NCI-H1694 (cell line): ENCODE measurements around the gene TRAK1.

Experiments used
- DNase-seq: peaks from one replicate; lab custom pipeline; 2025; lab: John Stamatoyannopoulos, UW

Gene TRAK1

DNA sequence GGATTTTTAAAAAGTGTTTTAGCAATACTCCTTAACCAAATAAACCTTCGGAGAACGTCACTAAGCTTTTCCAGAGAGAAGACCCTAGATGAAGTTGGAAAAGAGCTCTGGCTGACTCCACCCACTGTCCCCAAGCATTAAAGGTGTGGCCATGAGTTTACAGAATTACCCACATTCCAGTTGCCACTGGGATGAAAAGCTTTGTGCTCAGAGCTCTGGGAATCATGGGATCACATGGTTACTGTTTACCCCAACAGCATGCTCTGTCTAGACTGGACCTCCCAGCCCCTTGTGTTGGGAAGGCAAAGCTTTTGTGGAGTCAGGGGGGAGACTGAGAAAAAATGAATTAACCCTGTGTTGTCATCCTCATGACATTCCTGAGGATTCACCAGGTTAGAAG lies 119.6 kb downstream of the TRAK1 start:
- DNase-seq, result no peak

DNA sequence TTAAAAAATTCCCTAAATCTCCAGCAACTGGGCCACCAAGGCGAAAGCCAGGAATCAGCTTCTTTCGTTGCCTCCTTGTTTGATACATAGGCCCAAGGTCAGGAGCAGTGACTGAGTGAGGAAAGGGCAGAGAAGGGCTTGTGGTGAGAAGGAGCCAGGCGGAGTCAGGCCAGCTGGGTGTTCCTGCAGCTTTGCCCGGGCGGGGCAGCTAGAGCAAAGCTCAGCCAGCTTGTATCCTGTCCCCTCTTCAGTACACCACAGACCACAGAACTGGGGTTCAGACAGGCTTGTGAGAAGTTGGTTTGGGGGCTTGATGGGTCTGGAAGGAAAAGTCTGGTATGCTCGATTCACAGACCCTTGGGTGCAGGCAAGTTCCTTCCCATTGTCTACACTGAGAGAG lies 122.3 kb downstream of the TRAK1 start:
- DNase-seq, result no peak

GRCh38 chr3:42214064-42214463 lies 122.9 kb downstream of the TRAK1 start:
- DNase-seq, result no peak

- no peak for DNase-seq
Measured at GRCh38 chr3:42214565-42215283, 123.6 kb downstream of the TRAK1 start.

- no peak for DNase-seq
Measured at GRCh38 chr3:42216302-42216701, 125.1 kb downstream of the TRAK1 start.

DNA sequence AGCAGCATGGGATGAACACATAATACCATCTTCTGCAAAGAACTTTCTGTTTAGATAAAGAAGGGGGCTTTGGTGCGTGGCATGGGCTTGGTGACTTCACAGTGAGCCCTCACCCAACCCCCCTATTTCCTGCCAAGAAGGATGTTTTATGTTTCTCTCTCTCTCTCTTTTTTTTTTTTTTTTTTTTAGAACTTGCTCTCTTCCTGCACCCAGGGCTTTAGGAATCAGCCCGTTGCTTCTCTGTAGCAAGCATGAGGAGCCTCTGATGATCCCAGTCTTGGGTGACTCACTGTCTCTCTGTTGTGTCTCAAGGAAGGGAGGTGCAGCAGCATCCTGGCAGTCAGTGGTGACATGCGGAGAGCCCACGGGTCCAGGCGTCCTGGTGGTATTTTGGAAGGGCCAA lies 125.8 kb downstream of the TRAK1 start:
- DNase-seq, result no peak

GRCh38 chr3:42220436-42221121 lies 129.4 kb downstream of the TRAK1 start:
- no peak for DNase-seq

DNA sequence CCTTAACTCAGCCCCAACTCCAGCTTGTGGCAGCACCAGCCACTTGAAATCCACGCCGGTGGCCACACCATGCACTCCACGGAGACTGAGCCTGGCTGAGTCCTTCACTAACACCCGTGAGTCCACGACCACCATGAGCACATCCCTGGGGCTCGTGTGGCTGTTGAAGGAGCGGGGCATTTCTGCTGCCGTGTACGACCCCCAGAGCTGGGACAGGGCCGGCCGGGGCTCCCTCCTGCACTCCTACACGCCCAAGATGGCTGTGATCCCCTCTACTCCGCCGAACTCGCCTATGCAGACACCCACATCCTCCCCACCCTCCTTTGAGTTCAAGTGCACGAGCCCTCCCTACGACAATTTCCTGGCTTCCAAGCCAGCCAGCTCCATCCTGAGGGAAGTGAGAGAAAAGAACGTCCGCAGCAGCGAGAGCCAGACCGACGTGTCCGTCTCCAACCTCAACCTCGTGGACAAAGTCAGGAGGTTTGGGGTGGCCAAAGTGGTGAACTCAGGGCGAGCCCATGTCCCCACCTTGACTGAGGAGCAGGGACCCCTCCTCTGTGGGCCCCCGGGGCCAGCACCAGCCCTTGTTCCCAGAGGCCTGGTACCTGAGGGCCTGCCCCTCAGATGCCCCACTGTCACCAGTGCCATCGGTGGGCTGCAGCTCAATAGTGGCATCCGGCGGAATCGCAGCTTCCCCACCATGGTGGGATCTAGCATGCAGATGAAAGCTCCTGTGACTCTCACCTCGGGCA lies 132.0 kb downstream of the TRAK1 start:
- no peak for DNase-seq

DNA sequence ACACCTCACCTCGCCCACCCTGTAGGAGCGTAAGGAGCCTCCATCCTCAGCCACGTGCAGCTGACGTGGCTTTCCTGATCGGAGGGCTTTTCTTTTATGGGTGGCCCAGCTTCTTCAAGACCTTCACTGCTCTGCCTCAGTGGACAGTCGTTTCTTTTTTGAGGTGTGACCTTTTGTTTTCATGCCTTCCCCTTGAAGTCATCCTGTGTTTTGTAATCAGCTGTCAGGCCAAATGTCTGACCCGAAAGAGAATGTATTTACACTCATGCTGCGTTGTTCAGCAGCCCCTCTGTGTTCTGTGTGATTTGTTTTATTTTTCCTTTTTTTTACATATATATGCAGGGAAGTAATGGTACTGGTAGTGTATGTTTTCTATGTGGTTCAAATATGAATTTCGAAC lies 133.0 kb downstream of the TRAK1 start:
- DNase-seq, result no peak

GRCh38 chr3:42224658-42225421 lies 133.7 kb downstream of the TRAK1 start:
- no peak for DNase-seq

DNA sequence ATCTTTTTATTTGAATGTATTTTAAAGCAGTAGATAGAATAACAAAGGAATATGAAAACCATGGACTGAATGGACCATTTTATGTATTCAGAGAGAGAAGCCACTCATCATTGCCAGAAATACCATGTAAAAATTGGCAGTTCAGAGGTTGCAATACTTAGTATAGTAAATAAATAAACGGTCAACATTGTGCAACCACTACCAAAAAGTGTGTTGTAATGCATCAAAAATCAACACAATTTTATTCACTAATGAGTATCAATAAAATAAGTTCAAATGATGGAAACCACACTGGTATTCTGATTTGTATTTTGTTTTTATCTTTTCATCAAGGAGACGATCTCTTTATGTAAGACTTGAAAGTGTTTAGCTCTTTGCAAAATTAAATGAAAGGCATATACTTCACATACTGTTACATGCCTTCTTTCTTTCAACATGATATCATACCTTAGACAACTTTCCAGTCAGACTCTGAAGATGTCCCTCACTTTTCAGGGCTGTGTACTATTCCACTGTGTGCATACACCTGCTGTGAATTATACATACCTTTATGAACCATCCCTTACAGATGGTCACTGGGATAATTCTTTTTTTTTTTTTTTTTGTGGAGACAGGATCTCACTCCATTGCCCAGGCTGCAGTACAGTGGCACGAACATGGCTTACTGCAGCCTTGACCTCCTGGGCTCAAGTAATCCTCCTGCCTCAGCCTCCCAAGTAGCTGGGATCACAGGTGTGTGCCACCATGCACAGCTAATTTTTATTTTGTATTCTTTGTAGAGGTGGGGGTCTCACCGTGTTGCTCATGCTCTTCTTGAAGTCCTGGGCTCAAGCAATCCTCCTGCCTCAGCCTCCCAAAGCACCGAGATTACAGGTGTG lies 134.6 kb downstream of the TRAK1 start:
- DNase-seq, result no peak

DNA sequence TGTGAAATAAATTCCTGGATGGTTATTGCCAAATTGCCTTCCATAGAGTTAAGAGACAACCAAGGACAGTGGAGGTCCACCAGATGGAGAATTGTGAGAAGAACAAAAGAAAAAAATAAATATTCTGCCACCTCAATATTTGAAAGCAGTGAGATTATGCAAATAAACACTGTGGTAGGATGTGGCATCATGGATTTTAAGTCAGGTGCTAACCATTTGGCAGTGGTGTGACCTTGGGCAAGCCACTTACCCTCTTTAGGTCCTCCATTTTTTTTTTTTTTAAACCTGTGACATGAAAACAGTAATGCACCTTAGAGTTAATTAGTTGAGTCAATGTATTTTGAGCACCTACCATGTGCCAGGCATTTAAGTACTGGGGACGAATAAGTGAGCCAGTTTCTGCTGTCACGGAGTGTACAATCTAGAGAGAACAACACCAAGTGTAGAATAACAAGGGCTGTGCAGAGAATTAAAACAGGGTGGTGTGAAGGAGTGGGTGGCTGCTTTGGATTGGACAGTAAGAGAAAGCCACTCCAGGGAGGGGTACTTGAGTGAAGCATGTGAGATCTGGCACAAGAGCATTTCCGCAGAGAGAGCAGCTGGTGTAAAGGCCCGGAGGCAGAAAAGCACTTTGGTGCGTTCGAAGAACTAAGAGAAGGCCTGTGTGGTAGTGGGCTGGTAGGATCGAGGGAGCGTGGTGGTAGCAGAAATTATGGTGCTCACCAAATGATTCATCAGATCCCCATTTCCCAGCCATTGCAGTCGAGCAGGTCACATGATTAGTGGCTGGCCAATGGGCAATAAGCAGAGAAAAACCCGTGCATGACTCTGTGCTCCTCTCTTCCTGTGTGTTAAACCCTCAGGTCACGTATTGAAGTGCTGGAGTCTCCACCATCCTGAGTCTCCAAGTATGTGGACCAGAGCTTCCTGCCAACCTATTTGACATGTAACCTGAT lies 135.6 kb downstream of the TRAK1 start:
- DNase-seq, result no peak

DNA sequence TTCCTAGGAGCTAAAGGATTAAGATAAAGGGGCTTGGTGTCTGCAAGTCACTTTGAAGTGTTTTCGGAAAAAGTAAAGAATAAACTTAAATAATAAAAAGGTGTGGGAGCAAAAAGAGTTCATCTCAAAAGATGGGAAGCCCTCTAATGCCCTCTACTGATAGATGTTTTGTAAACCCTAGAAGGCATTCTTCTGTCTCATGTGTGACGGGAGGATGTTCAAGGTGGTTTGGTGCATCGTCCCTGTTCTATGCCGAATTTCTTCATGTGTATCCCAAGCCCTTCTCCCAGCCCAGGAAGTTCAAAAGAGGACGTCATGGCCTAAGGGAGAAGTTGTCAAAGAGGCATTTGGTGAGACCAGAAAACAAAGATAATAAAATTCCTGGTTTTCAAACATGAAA lies 137.6 kb downstream of the TRAK1 start:
- DNase-seq, result no peak

GRCh38 chr3:42229266-42229941 lies 138.2 kb downstream of the TRAK1 start:
- no peak for DNase-seq

DNA sequence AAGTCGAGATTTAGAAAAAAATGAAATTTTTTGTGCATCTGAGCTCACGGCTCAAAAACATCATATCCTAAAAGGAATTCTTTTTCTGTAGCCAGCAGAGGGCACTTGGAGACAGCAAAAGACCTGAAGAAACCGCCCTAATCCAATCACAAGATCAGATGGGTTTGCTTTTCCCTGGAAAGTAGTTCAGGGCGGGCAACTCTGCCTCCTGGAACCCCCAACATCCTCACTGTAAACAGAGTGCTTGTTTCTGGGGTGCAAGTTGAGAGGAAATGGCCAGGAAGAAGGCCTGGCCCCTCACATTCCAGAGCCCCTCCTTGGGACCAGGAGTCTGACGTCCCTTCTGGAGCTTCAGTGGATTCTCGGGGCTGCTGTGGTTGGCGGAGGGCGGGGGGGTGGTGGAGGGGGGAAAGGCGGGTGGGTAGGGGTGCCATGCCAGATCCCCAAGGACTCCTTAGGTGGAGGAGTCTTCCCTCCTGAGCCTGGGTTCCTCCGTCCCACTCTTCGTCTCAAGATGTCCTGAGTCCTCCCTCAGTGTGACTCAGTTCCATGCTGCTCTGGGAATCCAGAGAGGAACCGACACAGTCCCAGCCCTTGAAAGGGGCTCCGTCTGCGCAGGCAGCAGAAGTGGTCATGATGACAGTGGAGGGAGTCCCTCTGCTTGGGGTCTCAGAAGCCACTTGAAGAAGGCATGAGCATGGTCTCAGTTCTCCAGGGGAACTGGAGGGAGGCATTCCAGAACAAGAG lies 139.0 kb downstream of the TRAK1 start:
- no peak for DNase-seq

DNA sequence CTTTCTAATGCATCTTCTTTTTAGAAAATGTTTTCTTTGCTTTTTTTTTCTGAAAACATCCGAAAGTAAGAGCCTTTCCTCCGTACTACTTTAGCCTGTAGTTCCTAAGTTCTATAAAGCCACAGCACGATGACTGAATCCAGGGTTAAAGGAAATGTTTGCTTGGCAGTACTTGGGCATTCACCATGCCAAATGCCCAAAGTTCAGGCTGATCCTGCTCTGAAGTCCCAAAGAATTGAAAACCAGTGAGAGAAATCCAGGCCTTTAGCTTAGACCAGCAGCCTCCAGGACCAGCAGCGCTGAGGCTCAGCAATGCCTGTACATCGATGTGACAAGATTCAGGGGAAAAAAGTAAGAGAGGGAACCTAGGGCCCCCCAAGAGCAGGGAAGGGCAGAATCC lies 139.7 kb downstream of the TRAK1 start:
- no peak for DNase-seq

GRCh38 chr3:42235532-42235931 lies 144.4 kb downstream of the TRAK1 start:
- no peak for DNase-seq

GRCh38 chr3:42236611-42237010 lies 145.5 kb downstream of the TRAK1 start:
- no peak for DNase-seq

GRCh38 chr3:42246091-42246490 lies 154.9 kb downstream of the TRAK1 start:
- no peak for DNase-seq
